Karpas-422 (cell line): ENCODE measurements around the gene RORB. TPM values are rescaled to one million over a fixed set of nuclear protein-coding genes. Genes with fewer than 3 reads are reported as not detected.

Source experiments
- DNase-seq: peaks from one replicate; pipeline ENCODE4 v3.0.0-alpha.2; 2015
- H2AFZ ChIP-seq: fragments of 200-600 bp; sonication (generic); 2 replicates; pipeline ENCODE4 v1.6.1; 2014; ENCODE audit warnings: antibody characterized with exemption, low read length, mixed read lengths
- H3K27ac ChIP-seq: fragments of 200-600 bp; sonication (generic); 2 replicates; pipeline ENCODE4 v1.5.1; 2014; ENCODE audit warnings: mild to moderate bottlenecking, low read length, moderate library complexity
- H3K27me3 ChIP-seq: fragments of 200-600 bp; sonication (generic); 2 replicates; pipeline ENCODE4 v1.6.1; 2014; ENCODE audit warnings: low read length, mixed read lengths
- H3K36me3 ChIP-seq: fragments of 200-600 bp; sonication (generic); 2 replicates; pipeline ENCODE4 v1.6.1; 2014; ENCODE audit warnings: low read length, mixed read lengths; ENCODE audit not compliant: insufficient read depth
- H3K4me1 ChIP-seq: fragments of 200-600 bp; sonication (generic); 2 replicates; pipeline ENCODE4 v1.6.1; 2014; ENCODE audit warnings: mild to moderate bottlenecking, low read length, mixed read lengths
- H3K4me2 ChIP-seq: fragments of 200-600 bp; sonication (generic); 2 replicates; pipeline ENCODE4 v1.6.1; 2014; ENCODE audit warnings: low read length, low read depth, mild to moderate bottlenecking; ENCODE audit not compliant: poor library complexity, severe bottlenecking
- H3K4me3 ChIP-seq: fragments of 200-600 bp; sonication (generic); 2 replicates; pipeline ENCODE4 v1.5.1; 2014; ENCODE audit warnings: mild to moderate bottlenecking, antibody characterized with exemption, low read length, mixed read lengths
- H3K79me2 ChIP-seq: fragments of 200-600 bp; sonication (generic); 2 replicates; pipeline ENCODE4 v1.6.1; 2014; ENCODE audit warnings: mild to moderate bottlenecking, low read length, mixed read lengths
- H3K9ac ChIP-seq: fragments of 200-600 bp; sonication (generic); 2 replicates; pipeline ENCODE4 v1.6.0; 2014; ENCODE audit warnings: low read length
- H3K9me2 ChIP-seq: fragments of 200-600 bp; sonication (generic), shearing (Covaris generic); replicated peaks from 2 replicates; pipeline ENCODE4 v1.6.0; 2014; ENCODE audit warnings: mild to moderate bottlenecking, low read length, moderate library complexity; ENCODE audit not compliant: insufficient read depth
- H3K9me3 ChIP-seq: fragments of 300-700, 200-600 bp; sonication (generic); 2 replicates; pipeline ENCODE4 v1.6.1; 2014; ENCODE audit warnings: low read length, mixed read lengths
- H4K20me1 ChIP-seq: fragments of 200-600 bp; sonication (generic); 2 replicates; pipeline ENCODE4 v1.6.1; 2014; ENCODE audit warnings: mild to moderate bottlenecking, antibody characterized with exemption, low read length, low read depth; ENCODE audit not compliant: insufficient read depth
- total RNA-seq: library from RNA; depleted of rRNA; stranded (reverse); fragments of >200 nt; shearing (Covaris generic); gene quantifications from 2 replicates; pipeline ENCODE4 v1.2.3, GENCODE V29; 2014; ENCODE audit warnings: low replicate concordance

Gene RORB
- total RNA-seq, 1 experiment from 2014 or later: 1.1 TPM

GRCh38 chr9:74642376-74642775, 145.2 kb downstream of the RORB start:
- H3K9me3 ChIP-seq: no peaks in the 10 kb centered on the region
- no peaks in the 10 kb centered on the region for H4K20me1 ChIP-seq
- no peaks in the 10 kb centered on the region for H3K79me2 ChIP-seq
- H3K4me3 ChIP-seq: no peak overlapping the region
- peaks cover 8% of the 10 kb centered on the region for H3K4me1 ChIP-seq
- H3K36me3 ChIP-seq: no peaks in the 10 kb centered on the region
- no peaks in the 10 kb centered on the region for H3K27me3 ChIP-seq
- DNase-seq: no peak
- H3K9me2 ChIP-seq: no peaks in the 10 kb centered on the region
- no peak overlapping the region for H3K4me2 ChIP-seq
- H2AFZ ChIP-seq: no peak overlapping the region
- H3K9ac ChIP-seq: no peak overlapping the region
- H3K27ac ChIP-seq: no peak overlapping the region

- H4K20me1 ChIP-seq: no peaks in the 10 kb centered on the region
- no peaks in the 10 kb centered on the region for H3K27me3 ChIP-seq
- H3K79me2 ChIP-seq: no peaks in the 10 kb centered on the region
- no peak for DNase-seq
- H3K9me2 ChIP-seq: no peaks in the 10 kb centered on the region
- H2AFZ ChIP-seq: no peak overlapping the region
- no peaks in the 10 kb centered on the region for H3K9me3 ChIP-seq
- no peak overlapping the region for H3K4me2 ChIP-seq
- H3K9ac ChIP-seq: no peak overlapping the region
- H3K4me3 ChIP-seq: no peak overlapping the region
- H3K4me1 ChIP-seq: peaks cover 8% of the 10 kb centered on the region
- H3K36me3 ChIP-seq: no peaks in the 10 kb centered on the region
- H3K27ac ChIP-seq: no peak overlapping the region
Measured at GRCh38 chr9:74643303-74643923, 146.3 kb downstream of the RORB start.

DNA sequence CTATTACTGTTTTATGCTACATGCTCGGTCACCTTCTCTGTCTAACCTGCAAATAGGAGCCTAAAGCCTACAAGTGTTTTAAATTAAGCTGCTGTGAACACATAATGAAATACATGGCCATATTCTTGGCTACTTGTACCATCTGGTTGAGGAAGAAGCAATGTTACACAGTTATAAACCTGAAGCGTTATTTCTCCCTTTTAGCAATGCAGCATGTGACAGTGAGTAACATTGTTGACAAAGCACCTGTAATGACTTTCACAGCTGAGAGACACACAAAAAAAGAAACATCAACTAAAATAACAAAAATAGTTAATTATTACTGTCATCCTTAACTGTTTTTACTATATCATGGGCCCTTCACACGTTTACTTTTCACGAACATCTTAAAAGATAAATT, 146.9 kb downstream of the RORB start:
- H3K79me2 ChIP-seq: no peaks in the 10 kb centered on the region
- H3K9ac ChIP-seq: no peak overlapping the region

GRCh38 chr9:74645007-74645639, 148.0 kb downstream of the RORB start:
- H3K4me1 ChIP-seq: no peaks in the 10 kb centered on the region
- H3K27ac ChIP-seq: no peak overlapping the region
- no peak overlapping the region for H3K9ac ChIP-seq
- no peaks in the 10 kb centered on the region for H3K79me2 ChIP-seq
- no peaks in the 10 kb centered on the region for H4K20me1 ChIP-seq
- no peaks in the 10 kb centered on the region for H3K9me2 ChIP-seq
- peak; percentile 79 for DNase-seq
- H3K4me3 ChIP-seq: no peak overlapping the region
- no peaks in the 10 kb centered on the region for H3K9me3 ChIP-seq
- H3K4me2 ChIP-seq: no peak overlapping the region
- H3K36me3 ChIP-seq: no peaks in the 10 kb centered on the region
- H3K27me3 ChIP-seq: no peaks in the 10 kb centered on the region
- H2AFZ ChIP-seq: no peak overlapping the region

More for the DNA sequence above, 146.9 kb downstream of the RORB start:
- no peak overlapping the region for H3K27ac ChIP-seq
- H3K36me3 ChIP-seq: no peaks in the 10 kb centered on the region
- no peak for DNase-seq
- H4K20me1 ChIP-seq: no peaks in the 10 kb centered on the region
- no peaks in the 10 kb centered on the region for H3K9me2 ChIP-seq
- no peak overlapping the region for H3K4me2 ChIP-seq
- H2AFZ ChIP-seq: no peak overlapping the region
- no peak overlapping the region for H3K4me3 ChIP-seq
- H3K27me3 ChIP-seq: no peaks in the 10 kb centered on the region
- H3K9me3 ChIP-seq: no peaks in the 10 kb centered on the region
- peaks cover 4% of the 10 kb centered on the region for H3K4me1 ChIP-seq

GRCh38 chr9:74653410-74654080, 156.4 kb downstream of the RORB start:
- Histone ChIP-seq H3K9me2 (no peaks in the 10 kb centered on the region), H3K4me3 (no peak overlapping the region), H3K36me3 (no peaks in the 10 kb centered on the region), H3K9ac (no peak overlapping the region), H3K27ac (no peak overlapping the region), H2AFZ (no peak overlapping the region), H3K79me2 (no peaks in the 10 kb centered on the region), H3K9me3 (no peaks in the 10 kb centered on the region), H3K27me3 (no peaks in the 10 kb centered on the region), H4K20me1 (no peaks in the 10 kb centered on the region), H3K4me2 (no peak overlapping the region), H3K4me1 (no peaks in the 10 kb centered on the region)
- no peak for DNase-seq

DNA sequence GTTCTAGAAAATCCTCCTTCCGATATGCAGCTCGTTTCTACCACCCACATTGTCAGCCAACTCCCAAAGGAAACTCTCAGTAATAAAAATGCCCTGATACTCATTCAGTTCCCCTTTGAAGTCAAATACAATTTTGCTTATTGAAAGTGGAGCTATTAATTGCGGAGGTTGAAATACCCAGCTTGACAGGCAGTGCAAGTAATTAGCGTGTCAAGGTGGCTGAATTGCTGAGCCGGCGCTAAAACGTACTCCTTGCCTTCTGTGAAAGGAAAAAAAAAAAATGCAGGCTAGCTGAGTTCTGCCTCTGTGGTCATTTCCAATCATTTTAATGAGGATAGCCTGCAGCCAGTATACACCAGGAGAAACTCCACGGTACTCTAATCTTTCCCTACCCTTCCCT, 165.5 kb downstream of the RORB start:
- Histone ChIP-seq H3K9me3 (no peaks in the 10 kb centered on the region), H3K9me2 (no peaks in the 10 kb centered on the region), H3K4me2 (peak overlapping the region; percentile 25), H3K27me3 (no peaks in the 10 kb centered on the region), H3K4me3 (no peak overlapping the region), H3K4me1 (peaks cover 11% of the 10 kb centered on the region), H4K20me1 (no peaks in the 10 kb centered on the region), H3K79me2 (no peaks in the 10 kb centered on the region), H3K36me3 (no peaks in the 10 kb centered on the region), H3K27ac (no peak overlapping the region), H2AFZ (no peak overlapping the region), H3K9ac (no peak overlapping the region)
- peak; percentile 63 for DNase-seq

GRCh38 chr9:74663439-74663838, 166.3 kb downstream of the RORB start:
- H2AFZ ChIP-seq: no peak overlapping the region
- DNase-seq: no peak
- no peak overlapping the region for H3K27ac ChIP-seq
- no peak overlapping the region for H3K9ac ChIP-seq
- H3K9me3 ChIP-seq: no peaks in the 10 kb centered on the region
- no peaks in the 10 kb centered on the region for H3K9me2 ChIP-seq
- H4K20me1 ChIP-seq: no peaks in the 10 kb centered on the region
- no peaks in the 10 kb centered on the region for H3K27me3 ChIP-seq
- peaks cover 11% of the 10 kb centered on the region for H3K4me1 ChIP-seq
- H3K4me2 ChIP-seq: no peak overlapping the region
- no peaks in the 10 kb centered on the region for H3K36me3 ChIP-seq
- no peaks in the 10 kb centered on the region for H3K79me2 ChIP-seq
- no peak overlapping the region for H3K4me3 ChIP-seq

DNA sequence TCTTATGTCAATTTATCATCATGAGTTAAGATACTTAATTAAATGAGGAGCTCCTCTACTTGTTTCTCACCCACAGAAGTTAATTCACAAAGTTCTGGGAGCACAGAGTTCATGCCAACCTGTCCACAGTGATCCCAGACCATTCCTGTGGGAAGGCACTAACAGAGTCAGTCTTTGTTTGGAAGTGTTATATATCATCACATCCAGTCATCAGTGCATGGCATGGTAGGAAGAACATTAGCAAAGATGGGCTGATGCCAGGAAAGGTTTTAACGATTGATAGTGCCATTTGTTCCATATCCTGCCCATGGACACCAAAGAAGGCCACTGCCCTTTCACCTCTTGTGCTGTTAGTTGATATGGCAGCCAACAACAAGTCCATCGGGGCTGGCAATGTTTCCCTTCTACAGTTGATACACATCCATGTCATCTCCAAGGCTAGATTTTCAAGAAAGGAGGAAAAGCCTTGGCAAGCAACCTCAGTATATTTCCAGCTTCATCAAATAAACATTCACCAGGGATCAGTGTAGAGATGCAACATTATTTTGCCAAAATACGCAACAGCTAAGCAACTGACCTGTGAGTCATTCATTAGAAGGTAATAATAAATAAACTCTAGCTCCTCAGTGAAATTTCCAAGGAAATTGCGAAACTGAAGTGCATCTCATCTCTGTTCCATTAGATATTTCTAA, 169.6 kb downstream of the RORB start:
- Histone ChIP-seq H3K4me1 (peaks cover 11% of the 10 kb centered on the region), H3K27me3 (no peaks in the 10 kb centered on the region), H3K36me3 (no peaks in the 10 kb centered on the region), H3K4me2 (no peak overlapping the region), H3K27ac (no peak overlapping the region), H3K4me3 (no peak overlapping the region), H3K9me2 (no peaks in the 10 kb centered on the region), H3K9me3 (no peaks in the 10 kb centered on the region), H2AFZ (no peak overlapping the region), H3K79me2 (no peaks in the 10 kb centered on the region), H3K9ac (no peak overlapping the region), H4K20me1 (no peaks in the 10 kb centered on the region)
- no peak for DNase-seq
